IPS-15b (cell line): ENCODE measurements around the gene OR1F1.

Source experiments
- H3K27me3 ChIP-seq: one replicate; pipeline ENCODE4 v1.6.1; 2013; ENCODE audit warnings: low read length; ENCODE audit not compliant: control insufficient read depth, insufficient read depth
- H3K36me3 ChIP-seq: one replicate; pipeline ENCODE4 v1.6.1; 2013; ENCODE audit warnings: low read length; ENCODE audit not compliant: control insufficient read depth, insufficient read depth
- H3K4me1 ChIP-seq: one replicate; pipeline ENCODE4 v1.6.1; 2013; ENCODE audit warnings: mild to moderate bottlenecking, low read length; ENCODE audit not compliant: control insufficient read depth, insufficient read depth
- H3K4me3 ChIP-seq: one replicate; pipeline ENCODE4 v1.5.1; 2013; ENCODE audit warnings: low read depth, low read length
- H3K9ac ChIP-seq: one replicate; pipeline ENCODE4 v1.6.1; 2013; ENCODE audit warnings: low read depth, mild to moderate bottlenecking, low read length
- H3K9me3 ChIP-seq: one replicate; pipeline ENCODE4 v1.6.1; 2013; ENCODE audit warnings: mild to moderate bottlenecking, low read length; ENCODE audit not compliant: control insufficient read depth, insufficient read depth

Gene OR1F1

GRCh38 chr16:3249451-3249850 is 61.4 kb downstream of the OR1F1 start:
- no peak overlapping the region for H3K4me3 ChIP-seq
- no peak overlapping the region for H3K9ac ChIP-seq
- no peaks in the 10 kb centered on the region for H3K36me3 ChIP-seq
- H3K4me1 ChIP-seq: no peaks in the 10 kb centered on the region
- peaks cover 2% of the 10 kb centered on the region for H3K27me3 ChIP-seq
- no peaks in the 10 kb centered on the region for H3K9me3 ChIP-seq

GRCh38 chr16:3252967-3253366 is 65.0 kb downstream of the OR1F1 start:
- H3K36me3 ChIP-seq: no peaks in the 10 kb centered on the region
- H3K9ac ChIP-seq: no peak overlapping the region
- H3K27me3 ChIP-seq: peaks cover 2% of the 10 kb centered on the region
- H3K4me1 ChIP-seq: no peaks in the 10 kb centered on the region
- H3K9me3 ChIP-seq: no peaks in the 10 kb centered on the region
- H3K4me3 ChIP-seq: no peak overlapping the region

- no peaks in the 10 kb centered on the region for H3K9me3 ChIP-seq
- no peak overlapping the region for H3K4me3 ChIP-seq
- H3K27me3 ChIP-seq: no peaks in the 10 kb centered on the region
- no peak overlapping the region for H3K9ac ChIP-seq
- H3K36me3 ChIP-seq: no peaks in the 10 kb centered on the region
- H3K4me1 ChIP-seq: no peaks in the 10 kb centered on the region
These were observed 66.3 kb downstream of the OR1F1 start for GRCh38 chr16:3254309-3254708.
